Esophagus squamous epithelium (tissue), 4 donors: ENCODE results near the gene PTPRG.

Experiments
- CTCF ChIP-seq, 6 experiments: fragments of 450-650 bp in 4 of 6; fragments of 200-600 bp in 2 of 6; sonication (generic) in 2 of 6; IDR thresholded peaks; one replicate each; pipeline ENCODE4 v1.5.1; 2016 to 2019; ENCODE audit warnings: antibody characterized with exemption in 6 of 6, mild to moderate bottlenecking in 4 of 6, moderate library complexity in 4 of 6
- POLR2A ChIP-seq, 4 donors: fragments of 450-650 bp; IDR thresholded peaks; one replicate each; pipeline ENCODE4 v1.6.1; 2017; ENCODE audit warnings: antibody characterized with exemption in 4 of 4, mild to moderate bottlenecking in 4 of 4, moderate library complexity in 3 of 4

DNA sequence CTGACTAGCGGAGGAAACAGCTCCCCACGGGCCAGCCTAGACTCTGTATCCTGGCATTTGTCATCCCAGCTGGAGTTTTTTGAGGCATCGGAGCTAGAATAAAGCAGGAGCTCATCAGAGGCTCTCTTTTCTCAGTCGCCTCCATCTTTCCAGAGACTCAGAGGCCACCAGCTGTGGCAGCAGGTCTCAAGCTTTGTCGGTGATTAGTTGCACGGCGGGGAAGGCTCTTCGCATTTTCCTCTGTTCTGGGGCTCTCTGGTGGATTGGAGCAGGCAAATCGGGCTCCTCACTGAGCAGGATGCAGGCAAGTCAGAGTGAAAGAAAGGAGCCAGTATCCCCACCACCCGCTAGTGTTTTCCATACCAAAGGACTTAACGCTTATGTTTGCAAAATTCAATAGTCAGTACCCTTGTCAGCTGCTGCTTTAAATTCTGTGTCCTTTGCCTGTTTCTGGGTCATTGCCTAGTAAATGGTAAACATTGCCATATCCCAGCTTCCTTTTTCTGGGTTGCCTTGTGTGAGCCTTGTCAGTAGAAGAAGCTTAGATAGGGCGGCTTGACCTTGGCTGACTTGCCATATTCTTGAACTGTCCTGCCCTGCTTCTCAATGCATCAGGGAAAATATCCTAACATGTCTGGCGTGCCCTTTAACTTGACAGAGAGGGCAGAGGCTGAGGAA, 127.1 kb downstream of the PTPRG start:
- TF ChIP-seq CTCF (IDR thresholded peaks at IDR 0.05) (no peak), POLR2A (IDR thresholded peaks at IDR 0.05) (no peak)
